GM23338 (cell line): ENCODE measurements around the gene MYCL. TPM values are rescaled to one million over a fixed set of nuclear protein-coding genes. Genes with fewer than 3 reads are reported as not detected.
A peak's percentile ranks its signal among the peaks of the same experiment; 100 is the strongest.

Source experiments
- ATAC-seq: fragments of 200-7000 bp; cut with Tn5 transposase; 3 replicates; pipeline ENCODE4 v1.9.1; 2020
- DNase-seq: peaks from one replicate; pipeline ENCODE4 v3.0.0-alpha.2; 2015; ENCODE audit warnings: low spot score
- H2AFZ ChIP-seq: fragments of 200-600 bp; sonication (generic); 2 replicates; pipeline ENCODE4 v1.8.0; 2016; ENCODE audit warnings: antibody characterized with exemption, mild to moderate bottlenecking, moderate library complexity
- H3F3A ChIP-seq: fragments of 200-600 bp; sonication (generic); replicated peaks from 2 replicates; pipeline ENCODE4 v1.8.0; 2017; ENCODE audit warnings: antibody characterized with exemption, mixed run types, low read depth
- H3K27ac ChIP-seq: fragments of 200-600 bp; sonication (generic); 2 replicates; pipeline ENCODE4 v1.6.1; 2016; ENCODE audit warnings: low read depth
- H3K27me3 ChIP-seq: fragments of 200-600 bp; sonication (generic); 2 replicates; pipeline ENCODE4 v1.8.0; 2016; ENCODE audit warnings: mild to moderate bottlenecking, mixed run types, moderate library complexity; ENCODE audit not compliant: insufficient read depth
- H3K36me3 ChIP-seq: fragments of 200-600 bp; sonication (generic); 2 replicates; pipeline ENCODE4 v1.8.0; 2016; ENCODE audit warnings: mild to moderate bottlenecking; ENCODE audit not compliant: insufficient read depth
- H3K4me1 ChIP-seq: fragments of 200-600 bp; sonication (generic); 2 replicates; pipeline ENCODE4 v1.8.0; 2016; ENCODE audit warnings: mild to moderate bottlenecking, moderate library complexity; ENCODE audit not compliant: insufficient read depth
- H3K4me2 ChIP-seq: fragments of 200-600 bp; sonication (generic); 2 replicates; pipeline ENCODE4 v1.7.1; 2017; ENCODE audit warnings: mixed run types
- H3K4me3 ChIP-seq: fragments of 200-600 bp; sonication (generic); 2 replicates; pipeline ENCODE4 v1.6.1; 2016; ENCODE audit warnings: mixed run types
- H3K79me2 ChIP-seq: fragments of 200-600 bp; sonication (generic); replicated peaks from 2 replicates; pipeline ENCODE4 v1.8.0; 2017; ENCODE audit warnings: mild to moderate bottlenecking; ENCODE audit not compliant: insufficient read depth
- H3K9me2 ChIP-seq: fragments of 200-600 bp; sonication (generic); 2 replicates; pipeline ENCODE4 v1.8.0; 2017; ENCODE audit not compliant: insufficient read depth
- H4K20me1 ChIP-seq: fragments of 200-600 bp; sonication (generic); replicated peaks from 2 replicates; pipeline ENCODE4 v1.8.0; 2017; ENCODE audit warnings: mild to moderate bottlenecking; ENCODE audit not compliant: insufficient read depth
- H3K27ac Mint-ChIP-seq: 2 replicates; pipeline ENCODE4 v1.8.0; 2020; ENCODE audit warnings: inconsistent platforms, mild to moderate bottlenecking, moderate library complexity, mixed read lengths
- H3K27me3 Mint-ChIP-seq: 3 replicates; pipeline ENCODE4 v1.8.0; 2022; ENCODE audit warnings: low read depth, mild to moderate bottlenecking, moderate library complexity, mixed read lengths, inconsistent platforms; ENCODE audit not compliant: insufficient read depth, poor library complexity
- H3K36me3 Mint-ChIP-seq: 3 replicates; pipeline ENCODE4 v1.8.0; 2021; ENCODE audit warnings: low read depth, mild to moderate bottlenecking, inconsistent platforms, moderate library complexity, mixed read lengths
- H3K4me1 Mint-ChIP-seq: 3 replicates; pipeline ENCODE4 v1.8.0; 2020; ENCODE audit warnings: mild to moderate bottlenecking, inconsistent platforms, mixed read lengths
- H3K4me3 Mint-ChIP-seq: 3 replicates; pipeline ENCODE4 v1.8.0; 2021; ENCODE audit warnings: moderate library complexity, mild to moderate bottlenecking, inconsistent platforms, mixed read lengths
- H3K9me3 Mint-ChIP-seq: 3 replicates; pipeline ENCODE4 v1.8.0; 2020; ENCODE audit warnings: moderate library complexity, mild to moderate bottlenecking, inconsistent platforms, mixed read lengths
- CREB1 ChIP-seq: fragments of 250-450 bp; sonication (Bioruptor Pico); IDR thresholded peaks from 2 replicates; pipeline ENCODE4 v1.5.0; 2020; ENCODE audit warnings: low read depth, mild to moderate bottlenecking, moderate library complexity
- CTCF ChIP-seq, 2 experiments: fragments of 200-600 bp in 1 of 2; sonication (generic) in 1 of 2; conservative IDR thresholded peaks; 2 replicates each; pipeline versions ENCODE4 v1.5.1 to v1.6.1; 2016 to 2017; ENCODE audit warnings: antibody characterized with exemption in 2 of 2, low read depth in 2 of 2, mild to moderate bottlenecking in 2 of 2, moderate library complexity in 1 of 2
- ETS1 ChIP-seq: IDR thresholded peaks from 2 replicates; pipeline ENCODE4 v1.6.1; 2016; ENCODE audit warnings: antibody characterized with exemption
- NANOG ChIP-seq: IDR thresholded peaks from 2 replicates; pipeline ENCODE4 v1.6.1; 2016; ENCODE audit warnings: antibody characterized with exemption, borderline replicate concordance
- POLR2AphosphoS5 ChIP-seq: IDR thresholded peaks from 2 replicates; pipeline ENCODE4 v1.6.1; 2016; ENCODE audit warnings: antibody characterized with exemption, low read depth
- ZNF331 ChIP-seq: fragments of 250-450 bp; sonication (Bioruptor Pico); IDR thresholded peaks from 2 replicates; pipeline ENCODE4 v1.5.0; 2020; ENCODE audit warnings: low read depth, mild to moderate bottlenecking, moderate library complexity
- polyA plus RNA-seq: library from polyadenylated mRNA; unstranded; fragments of >200 nt; fragmentation: Nextera tagmentation; extraction: Ambion mirVana; gene quantifications from 2 replicates; pipeline ENCODE4 v1.2.1, GENCODE V29; 2016
- total RNA-seq: library from RNA; depleted of rRNA; stranded (reverse); fragments of >200 nt; shearing (Covaris generic); gene quantifications from 2 replicates; pipeline ENCODE4 v1.2.3, GENCODE V29; 2014
- TF ChIP-seq, protein P1 (sequence below): IDR thresholded peaks from one replicate; pipeline ENCODE4 v1.6.1; 2018; ENCODE audit warnings: antibody characterized with exemption; ENCODE audit not compliant: unreplicated experiment
- TF ChIP-seq, protein P2 (sequence below): fragments of 250-450 bp; sonication (Bioruptor Pico); IDR thresholded peaks from 2 replicates; pipeline ENCODE4 v1.5.0; 2020; ENCODE audit warnings: mild to moderate bottlenecking, moderate library complexity

The MYCL gene
- total and polyA plus RNA-seq, 2 experiments from 2014 or later = 8.2 to 41.1 TPM

- Histone ChIP-seq H3F3A (peaks cover 15% of the 10 kb centered on the region; the same call in 1 of the 2 replicates), H3K4me2 (peak overlapping the region; percentile 78), H2AFZ (peak overlapping the region; percentile 92; the same call in 1 of the 2 replicates), H3K4me3 (peak overlapping the region; percentile 43), H4K20me1 (no peaks in the 10 kb centered on the region), H3K36me3 (no peaks in the 10 kb centered on the region), H3K4me1 (peaks cover 16% of the 10 kb centered on the region), H3K27me3 (peaks cover 3% of the 10 kb centered on the region; the same call in 1 of the 2 replicates), H3K27ac (peak overlapping the region; percentile 57), H3K79me2 (no peaks in the 10 kb centered on the region), H3K9me2 (no peaks in the 10 kb centered on the region)
- TF ChIP-seq CREB1 (CRISPR knock-in tag) (peak; percentile 47), POLR2AphosphoS5 (peak; percentile 37; the same call in 1 of the 2 replicates), ZNF331 (CRISPR knock-in tag) (no peak), NANOG (no peak), ETS1 (peak; percentile 87; the same call in 1 of the 2 replicates), CTCF (conservative IDR thresholded peaks at IDR 0.05; ENCODE audit: low read depth in 2 of 2) (no peak)
- TF ChIP-seq, protein P1, sequence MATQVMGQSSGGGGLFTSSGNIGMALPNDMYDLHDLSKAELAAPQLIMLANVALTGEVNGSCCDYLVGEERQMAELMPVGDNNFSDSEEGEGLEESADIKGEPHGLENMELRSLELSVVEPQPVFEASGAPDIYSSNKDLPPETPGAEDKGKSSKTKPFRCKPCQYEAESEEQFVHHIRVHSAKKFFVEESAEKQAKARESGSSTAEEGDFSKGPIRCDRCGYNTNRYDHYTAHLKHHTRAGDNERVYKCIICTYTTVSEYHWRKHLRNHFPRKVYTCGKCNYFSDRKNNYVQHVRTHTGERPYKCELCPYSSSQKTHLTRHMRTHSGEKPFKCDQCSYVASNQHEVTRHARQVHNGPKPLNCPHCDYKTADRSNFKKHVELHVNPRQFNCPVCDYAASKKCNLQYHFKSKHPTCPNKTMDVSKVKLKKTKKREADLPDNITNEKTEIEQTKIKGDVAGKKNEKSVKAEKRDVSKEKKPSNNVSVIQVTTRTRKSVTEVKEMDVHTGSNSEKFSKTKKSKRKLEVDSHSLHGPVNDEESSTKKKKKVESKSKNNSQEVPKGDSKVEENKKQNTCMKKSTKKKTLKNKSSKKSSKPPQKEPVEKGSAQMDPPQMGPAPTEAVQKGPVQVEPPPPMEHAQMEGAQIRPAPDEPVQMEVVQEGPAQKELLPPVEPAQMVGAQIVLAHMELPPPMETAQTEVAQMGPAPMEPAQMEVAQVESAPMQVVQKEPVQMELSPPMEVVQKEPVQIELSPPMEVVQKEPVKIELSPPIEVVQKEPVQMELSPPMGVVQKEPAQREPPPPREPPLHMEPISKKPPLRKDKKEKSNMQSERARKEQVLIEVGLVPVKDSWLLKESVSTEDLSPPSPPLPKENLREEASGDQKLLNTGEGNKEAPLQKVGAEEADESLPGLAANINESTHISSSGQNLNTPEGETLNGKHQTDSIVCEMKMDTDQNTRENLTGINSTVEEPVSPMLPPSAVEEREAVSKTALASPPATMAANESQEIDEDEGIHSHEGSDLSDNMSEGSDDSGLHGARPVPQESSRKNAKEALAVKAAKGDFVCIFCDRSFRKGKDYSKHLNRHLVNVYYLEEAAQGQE = no peak
- TF ChIP-seq, protein P2, sequence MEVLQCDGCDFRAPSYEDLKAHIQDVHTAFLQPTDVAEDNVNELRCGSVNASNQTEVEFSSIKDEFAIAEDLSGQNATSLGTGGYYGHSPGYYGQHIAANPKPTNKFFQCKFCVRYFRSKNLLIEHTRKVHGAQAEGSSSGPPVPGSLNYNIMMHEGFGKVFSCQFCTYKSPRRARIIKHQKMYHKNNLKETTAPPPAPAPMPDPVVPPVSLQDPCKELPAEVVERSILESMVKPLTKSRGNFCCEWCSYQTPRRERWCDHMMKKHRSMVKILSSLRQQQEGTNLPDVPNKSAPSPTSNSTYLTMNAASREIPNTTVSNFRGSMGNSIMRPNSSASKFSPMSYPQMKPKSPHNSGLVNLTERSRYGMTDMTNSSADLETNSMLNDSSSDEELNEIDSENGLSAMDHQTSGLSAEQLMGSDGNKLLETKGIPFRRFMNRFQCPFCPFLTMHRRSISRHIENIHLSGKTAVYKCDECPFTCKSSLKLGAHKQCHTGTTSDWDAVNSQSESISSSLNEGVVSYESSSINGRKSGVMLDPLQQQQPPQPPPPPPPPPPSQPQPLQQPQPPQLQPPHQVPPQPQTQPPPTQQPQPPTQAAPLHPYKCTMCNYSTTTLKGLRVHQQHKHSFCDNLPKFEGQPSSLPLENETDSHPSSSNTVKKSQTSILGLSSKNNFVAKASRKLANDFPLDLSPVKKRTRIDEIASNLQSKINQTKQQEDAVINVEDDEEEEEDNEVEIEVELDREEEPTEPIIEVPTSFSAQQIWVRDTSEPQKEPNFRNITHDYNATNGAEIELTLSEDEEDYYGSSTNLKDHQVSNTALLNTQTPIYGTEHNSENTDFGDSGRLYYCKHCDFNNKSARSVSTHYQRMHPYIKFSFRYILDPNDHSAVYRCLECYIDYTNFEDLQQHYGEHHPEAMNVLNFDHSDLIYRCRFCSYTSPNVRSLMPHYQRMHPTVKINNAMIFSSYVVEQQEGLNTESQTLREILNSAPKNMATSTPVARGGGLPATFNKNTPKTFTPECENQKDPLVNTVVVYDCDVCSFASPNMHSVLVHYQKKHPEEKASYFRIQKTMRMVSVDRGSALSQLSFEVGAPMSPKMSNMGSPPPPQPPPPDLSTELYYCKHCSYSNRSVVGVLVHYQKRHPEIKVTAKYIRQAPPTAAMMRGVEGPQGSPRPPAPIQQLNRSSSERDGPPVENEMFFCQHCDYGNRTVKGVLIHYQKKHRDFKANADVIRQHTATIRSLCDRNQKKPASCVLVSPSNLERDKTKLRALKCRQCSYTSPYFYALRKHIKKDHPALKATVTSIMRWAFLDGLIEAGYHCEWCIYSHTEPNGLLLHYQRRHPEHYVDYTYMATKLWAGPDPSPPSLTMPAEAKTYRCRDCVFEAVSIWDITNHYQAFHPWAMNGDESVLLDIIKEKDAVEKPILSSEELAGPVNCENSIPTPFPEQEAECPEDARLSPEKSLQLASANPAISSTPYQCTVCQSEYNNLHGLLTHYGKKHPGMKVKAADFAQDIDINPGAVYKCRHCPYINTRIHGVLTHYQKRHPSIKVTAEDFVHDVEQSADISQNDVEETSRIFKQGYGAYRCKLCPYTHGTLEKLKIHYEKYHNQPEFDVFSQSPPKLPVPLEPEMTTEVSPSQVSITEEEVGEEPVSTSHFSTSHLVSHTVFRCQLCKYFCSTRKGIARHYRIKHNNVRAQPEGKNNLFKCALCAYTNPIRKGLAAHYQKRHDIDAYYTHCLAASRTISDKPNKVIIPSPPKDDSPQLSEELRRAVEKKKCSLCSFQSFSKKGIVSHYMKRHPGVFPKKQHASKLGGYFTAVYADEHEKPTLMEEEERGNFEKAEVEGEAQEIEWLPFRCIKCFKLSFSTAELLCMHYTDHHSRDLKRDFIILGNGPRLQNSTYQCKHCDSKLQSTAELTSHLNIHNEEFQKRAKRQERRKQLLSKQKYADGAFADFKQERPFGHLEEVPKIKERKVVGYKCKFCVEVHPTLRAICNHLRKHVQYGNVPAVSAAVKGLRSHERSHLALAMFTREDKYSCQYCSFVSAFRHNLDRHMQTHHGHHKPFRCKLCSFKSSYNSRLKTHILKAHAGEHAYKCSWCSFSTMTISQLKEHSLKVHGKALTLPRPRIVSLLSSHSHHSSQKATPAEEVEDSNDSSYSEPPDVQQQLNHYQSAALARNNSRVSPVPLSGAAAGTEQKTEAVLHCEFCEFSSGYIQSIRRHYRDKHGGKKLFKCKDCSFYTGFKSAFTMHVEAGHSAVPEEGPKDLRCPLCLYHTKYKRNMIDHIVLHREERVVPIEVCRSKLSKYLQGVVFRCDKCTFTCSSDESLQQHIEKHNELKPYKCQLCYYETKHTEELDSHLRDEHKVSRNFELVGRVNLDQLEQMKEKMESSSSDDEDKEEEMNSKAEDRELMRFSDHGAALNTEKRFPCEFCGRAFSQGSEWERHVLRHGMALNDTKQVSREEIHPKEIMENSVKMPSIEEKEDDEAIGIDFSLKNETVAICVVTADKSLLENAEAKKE (CRISPR knock-in tag) = 0 out of 2 replicates have a peak, but pooled peaks have one; percentile 25
- DNase-seq (peak; percentile 97), ATAC-seq (peak; percentile 87)
- H3K36me3 Mint-ChIP-seq = no peaks in the 10 kb centered on the region
- peaks cover 14% of the 10 kb centered on the region for H3K27me3 Mint-ChIP-seq
- peak overlapping the region; percentile 66 for H3K4me3 Mint-ChIP-seq
- no peaks in the 10 kb centered on the region; the same call in 2 of the 3 replicates for H3K9me3 Mint-ChIP-seq
- H3K4me1 Mint-ChIP-seq = peaks cover 25% of the 10 kb centered on the region
- peak overlapping the region; percentile 74 for H3K27ac Mint-ChIP-seq
These were observed 20.6 kb upstream of the MYCL start for GRCh38 chr1:39922251-39922688.
